NCI-H1436 treated with DMSO at 0.1 percent for 48 hours (cell line): ENCODE data around the gene NDUFV3.
"Not testable (repeated sequence)": the region's sequence is repeated elsewhere in the genome, so short reads cannot be mapped to it uniquely, and the experiment has no call there.

Source experiments
- DNase-seq: peaks from one replicate; lab custom pipeline; 2025; lab: John Stamatoyannopoulos, UW

Gene NDUFV3

GRCh38 chr21:42900446-42900845 lies 7.3 kb downstream of the NDUFV3 start:
- DNase-seq: no peak

GRCh38 chr21:42903817-42904216 lies 10.7 kb downstream of the NDUFV3 start:
- DNase-seq: no peak

GRCh38 chr21:42905195-42905594 lies 12.1 kb downstream of the NDUFV3 start:
- no peak for DNase-seq

GRCh38 chr21:42906233-42906632 lies 13.1 kb downstream of the NDUFV3 start:
- DNase-seq: no peak

GRCh38 chr21:42908484-42908883 lies 15.4 kb downstream of the NDUFV3 start:
- not testable (repeated sequence) for DNase-seq

GRCh38 chr21:42911920-42912319 lies 18.8 kb downstream of the NDUFV3 start:
- DNase-seq: not testable (repeated sequence)

GRCh38 chr21:42913476-42913875 lies 20.4 kb downstream of the NDUFV3 start:
- no peak for DNase-seq

- no peak for DNase-seq
Observed at GRCh38 chr21:42918291-42918690, 25.2 kb downstream of the NDUFV3 start.

- DNase-seq: no peak
Observed at GRCh38 chr21:42921927-42922326, 28.8 kb downstream of the NDUFV3 start.

GRCh38 chr21:42922918-42923317 lies 29.8 kb downstream of the NDUFV3 start:
- DNase-seq: no peak

GRCh38 chr21:42923553-42924432 lies 30.7 kb downstream of the NDUFV3 start:
- peak; percentile 87 for DNase-seq

- DNase-seq: no peak
Observed at GRCh38 chr21:42924433-42924751, 31.3 kb downstream of the NDUFV3 start.

- DNase-seq: no peak
Observed at GRCh38 chr21:42925114-42925926, 32.2 kb downstream of the NDUFV3 start, which contains the start of gene ERVH48-1. Gene ERVH48-1, minus strand, starts transcription at chr21:42925630. Its CDS starts 6,624 bp downstream, at chr21:42919006.

- not testable (repeated sequence) for DNase-seq
Observed at GRCh38 chr21:42927474-42928200, 34.5 kb downstream of the NDUFV3 start.

- DNase-seq: no peak
Observed at GRCh38 chr21:42929969-42930368, 36.9 kb downstream of the NDUFV3 start.

GRCh38 chr21:42931560-42932235 lies 38.6 kb downstream of the NDUFV3 start:
- DNase-seq: no peak

GRCh38 chr21:42932378-42933136 lies 39.4 kb downstream of the NDUFV3 start:
- DNase-seq: not testable (repeated sequence)

- DNase-seq: not testable (repeated sequence)
Observed at GRCh38 chr21:42933137-42933970, 40.2 kb downstream of the NDUFV3 start.

- DNase-seq: not testable (repeated sequence)
Observed at GRCh38 chr21:42933973-42934372, 40.9 kb downstream of the NDUFV3 start.

GRCh38 chr21:42936360-42936759 lies 43.3 kb downstream of the NDUFV3 start:
- not testable (repeated sequence) for DNase-seq
